Measurements from ENCODE around the gene IL25. TPM values are rescaled to one million over a fixed set of nuclear protein-coding genes. Genes with fewer than 3 reads are reported as not detected.

The IL25 gene
- total and polyA plus RNA-seq, 2 of the 4 experiments (the other 2 are of a cell fraction) = not detected

DNA sequence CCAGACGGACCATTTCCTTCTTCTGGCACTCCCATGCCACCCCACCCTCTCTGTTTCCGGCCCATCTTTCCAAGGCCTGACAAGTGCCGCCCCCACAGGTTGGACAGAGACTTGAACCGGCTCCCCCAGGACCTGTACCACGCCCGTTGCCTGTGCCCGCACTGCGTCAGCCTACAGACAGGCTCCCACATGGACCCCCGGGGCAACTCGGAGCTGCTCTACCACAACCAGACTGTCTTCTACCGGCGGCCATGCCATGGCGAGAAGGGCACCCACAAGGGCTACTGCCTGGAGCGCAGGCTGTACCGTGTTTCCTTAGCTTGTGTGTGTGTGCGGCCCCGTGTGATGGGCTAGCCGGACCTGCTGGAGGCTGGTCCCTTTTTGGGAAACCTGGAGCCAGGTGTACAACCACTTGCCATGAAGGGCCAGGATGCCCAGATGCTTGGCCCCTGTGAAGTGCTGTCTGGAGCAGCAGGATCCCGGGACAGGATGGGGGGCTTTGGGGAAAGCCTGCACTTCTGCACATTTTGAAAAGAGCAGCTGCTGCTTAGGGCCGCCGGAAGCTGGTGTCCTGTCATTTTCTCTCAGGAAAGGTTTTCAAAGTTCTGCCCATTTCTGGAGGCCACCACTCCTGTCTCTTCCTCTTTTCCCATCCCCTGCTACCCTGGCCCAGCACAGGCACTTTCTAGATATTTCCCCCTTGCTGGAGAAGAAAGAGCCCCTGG lies 3.1 kb downstream of the IL25 start:
- H3K14ac ChIP-seq (replicated peaks; ENCODE audit: low read depth, low read length) = no peak overlapping the region
- no peaks in the 10 kb centered on the region for H3K4me1 ChIP-seq (ENCODE audit: control insufficient read depth, insufficient read depth, low read length)
- no peak for DNase-seq
- no peak overlapping the region for H2AK9ac ChIP-seq (replicated peaks; ENCODE audit: low read depth, low read length, poor library complexity)
- in situ Hi-C loops (cut with MboI; ENCODE audit: low sequenced_read_pairs) (loop anchor here (10.0 kb wide), 1 partner anchor 51 kb away; the partner anchor contains the start of gene PABPN1), intact Hi-C loops (cut with micrococcal nuclease) (no loop called here), dilution Hi-C loops (cut with HindIII; ENCODE audit: low sequenced_read_pairs, unreplicated experiment) (no loop called here)
- no peak overlapping the region for H3K23ac ChIP-seq (ENCODE audit: low read depth, low read length)
- no peak overlapping the region for H2AK5ac ChIP-seq (ENCODE audit: low read depth, low read length)
- no peak overlapping the region for H3K27ac ChIP-seq (ENCODE audit: insufficient read depth, low read length)
- H4K5ac ChIP-seq (ENCODE audit: low read depth, low read length) = no peak overlapping the region
- no peaks in the 10 kb centered on the region for H3K36me3 ChIP-seq (ENCODE audit: control insufficient read depth, insufficient read depth, low read length)
- peaks cover 45% of the 10 kb centered on the region for H3K27me3 ChIP-seq (ENCODE audit: control insufficient read depth, insufficient read depth, low read length)
- H3K9me3 ChIP-seq (ENCODE audit: control insufficient read depth, insufficient read depth, low read length) = no peaks in the 10 kb centered on the region
- H2BK5ac ChIP-seq (ENCODE audit: low read depth, low read length, poor library complexity, severe bottlenecking) = no peak overlapping the region
- H3K9me1 ChIP-seq (ENCODE audit: insufficient read depth, low read length) = 0 out of 2 replicates have a peak, but pooled peaks cover 2% of the 10 kb centered on the region
- H4K20me1 ChIP-seq (ENCODE audit: insufficient read depth, low read length) = no peaks in the 10 kb centered on the region
- no peak overlapping the region for H3K9ac ChIP-seq (ENCODE audit: low read depth, low read length)
- BruUV-seq (replicated peaks) = no TSS peak
- no peak for TF ChIP-seq RCOR1 (IDR thresholded peaks at IDR 0.05; ENCODE audit: insufficient replicate concordance, low read length)
- no peak overlapping the region for H2BK15ac ChIP-seq (ENCODE audit: low read depth, low read length)
- H4K8ac ChIP-seq (ENCODE audit: low read depth in 2 of 2, low read length in 2 of 2) = no peak overlapping the region
- H2AFZ ChIP-seq (replicated peaks; ENCODE audit: low read length, poor library complexity) = no peak overlapping the region
- H3K4me3 ChIP-seq (ENCODE audit: insufficient read depth, low read depth, low read length) = no peak overlapping the region
- H2BK20ac ChIP-seq (ENCODE audit: low read depth, low read length) = no peak overlapping the region
- no peak overlapping the region for H4K91ac ChIP-seq (ENCODE audit: insufficient read depth, low read depth, low read length)
- H2BK120ac ChIP-seq (ENCODE audit: low read depth, low read length) = no peak overlapping the region
- H3K4me2 ChIP-seq (ENCODE audit: low read depth, low read length) = no peak overlapping the region
- WGBS, 2 experiments (ENCODE audit: extremely low coverage in 2 of 2, insufficient read length in 1 of 2) = 83% methylated on average over 11 of the region's 21 CpGs; no CpG with 5 or more reads in 1 of the 2 experiments
- no peak for ATAC-seq (ENCODE audit: low read depth)
- no peak overlapping the region for H3K56ac ChIP-seq (ENCODE audit: extremely low read depth, insufficient read depth, low read length)
- no peaks in the 10 kb centered on the region for H3K79me1 ChIP-seq (ENCODE audit: low read depth in 1 of 2, low read length in 2 of 2)
- CTCF ChIA-PET = no interaction called here
- POLR2A ChIA-PET (ENCODE audit: unreplicated experiment) = no interaction called here
- no peak overlapping the region for H3K4ac ChIP-seq (ENCODE audit: low read depth, low read length)
- H3K18ac ChIP-seq (ENCODE audit: low read depth, low read length) = no peak overlapping the region
